NT2/D1 (cell line): ENCODE results near the gene TLN1.
A peak's percentile ranks its signal among the peaks of the same experiment; 100 is the strongest.

ENCODE experiments used
- DNase-seq: peaks from one replicate; pipeline ENCODE4 v3.0.0-alpha.2; 2011; ENCODE audit warnings: low read depth, low spot score
- H3K27me3 ChIP-seq: 2 replicates; pipeline ENCODE4 v1.6.0; 2011; ENCODE audit warnings: mild to moderate bottlenecking; ENCODE audit not compliant: insufficient read length, insufficient read depth
- H3K36me3 ChIP-seq: 2 replicates; pipeline ENCODE4 v1.6.1; 2011; ENCODE audit warnings: mild to moderate bottlenecking, low read length, mixed read lengths; ENCODE audit not compliant: insufficient read depth, insufficient read length
- H3K4me1 ChIP-seq: 2 replicates; pipeline ENCODE4 v1.5.1; 2011; ENCODE audit not compliant: insufficient read depth, insufficient read length
- H3K4me3 ChIP-seq: 2 replicates; pipeline ENCODE4 v1.5.1; 2011; ENCODE audit warnings: low read depth; ENCODE audit not compliant: insufficient read length
- H3K9ac ChIP-seq: 2 replicates; pipeline ENCODE4 v1.6.0; 2011; ENCODE audit warnings: low read depth; ENCODE audit not compliant: insufficient read length
- H3K9me3 ChIP-seq: 2 replicates; pipeline ENCODE4 v1.5.1; 2011; ENCODE audit warnings: mild to moderate bottlenecking, low read length; ENCODE audit not compliant: insufficient read depth
- SUZ12 ChIP-seq: IDR thresholded peaks from 2 replicates; pipeline ENCODE4 v1.6.1; 2011; ENCODE audit not compliant: insufficient read length, insufficient read depth; ENCODE audit errors: extremely low read depth
- YY1 ChIP-seq: IDR thresholded peaks from 2 replicates; pipeline ENCODE4 v1.6.1; 2011; ENCODE audit not compliant: insufficient read length, insufficient read depth
- ZNF274 ChIP-seq: IDR thresholded peaks from 2 replicates; pipeline ENCODE4 v1.6.1; 2011; ENCODE audit warnings: mild to moderate bottlenecking, low read depth, low read length

TLN1 gene

DNA sequence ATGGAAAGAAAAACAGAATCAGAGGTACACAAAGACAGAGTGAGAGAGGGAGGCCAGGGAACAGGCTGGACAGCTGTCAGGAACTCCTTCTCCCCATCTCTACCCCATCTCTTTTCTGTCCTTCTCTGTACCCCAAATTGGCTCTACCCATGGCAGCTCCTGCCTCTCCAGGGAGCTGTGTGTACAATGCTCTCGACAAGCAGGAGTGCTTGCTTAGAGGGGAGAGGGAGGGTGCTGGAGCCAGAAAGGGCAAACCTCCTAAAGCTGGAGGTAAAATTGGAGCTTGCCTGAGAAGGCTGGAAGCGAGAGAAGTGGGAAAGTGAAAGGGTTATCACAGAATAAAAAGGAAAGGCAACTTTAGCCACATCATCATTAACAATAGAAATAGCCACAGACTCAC, 48.7 kb downstream of the TLN1 start:
- TF ChIP-seq ZNF274, result no peak
- no peak for TF ChIP-seq SUZ12
- TF ChIP-seq YY1, result no peak
- H3K4me1 ChIP-seq, result peaks cover 31% of the 10 kb centered on the region
- H3K27me3 ChIP-seq, result no peaks in the 10 kb centered on the region
- H3K36me3 ChIP-seq, result peaks cover 71% of the 10 kb centered on the region
- H3K4me3 ChIP-seq, result no peak overlapping the region
- H3K9ac ChIP-seq, result no peak overlapping the region
- no peak for DNase-seq
- no peaks in the 10 kb centered on the region for H3K9me3 ChIP-seq

- no peak for TF ChIP-seq YY1
- TF ChIP-seq ZNF274, result no peak
- no peak for TF ChIP-seq SUZ12
- Histone ChIP-seq H3K27me3 (no peaks in the 10 kb centered on the region), H3K9ac (no peak overlapping the region), H3K4me3 (no peak overlapping the region), H3K36me3 (peaks cover 65% of the 10 kb centered on the region), H3K9me3 (no peaks in the 10 kb centered on the region), H3K4me1 (peaks cover 25% of the 10 kb centered on the region)
- no peak for DNase-seq
These were observed 49.3 kb downstream of the TLN1 start for GRCh38 chr9:35682520-35683315.

DNA sequence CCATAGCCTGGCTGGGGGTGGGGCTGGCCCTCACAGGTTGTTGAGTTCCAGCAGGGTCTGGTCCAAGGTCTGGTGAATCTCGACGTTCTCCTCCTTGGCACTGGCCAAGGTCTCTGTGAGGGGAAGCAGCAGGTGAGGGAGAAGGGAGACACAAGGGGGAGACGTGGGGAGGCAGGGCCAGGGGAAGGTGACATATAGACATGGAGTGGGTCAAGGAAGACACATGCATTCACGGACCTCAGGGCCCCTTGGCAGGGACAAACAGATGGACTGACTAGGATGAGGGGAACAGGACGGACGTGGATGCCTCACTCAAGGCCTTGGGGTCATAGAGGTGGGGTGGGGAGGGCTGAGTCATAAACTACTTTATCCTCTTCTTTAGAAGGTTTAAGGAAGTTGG, 49.9 kb downstream of the TLN1 start:
- DNase-seq, result no peak
- Histone ChIP-seq H3K4me3 (no peak overlapping the region), H3K36me3 (peaks cover 58% of the 10 kb centered on the region)

DNA sequence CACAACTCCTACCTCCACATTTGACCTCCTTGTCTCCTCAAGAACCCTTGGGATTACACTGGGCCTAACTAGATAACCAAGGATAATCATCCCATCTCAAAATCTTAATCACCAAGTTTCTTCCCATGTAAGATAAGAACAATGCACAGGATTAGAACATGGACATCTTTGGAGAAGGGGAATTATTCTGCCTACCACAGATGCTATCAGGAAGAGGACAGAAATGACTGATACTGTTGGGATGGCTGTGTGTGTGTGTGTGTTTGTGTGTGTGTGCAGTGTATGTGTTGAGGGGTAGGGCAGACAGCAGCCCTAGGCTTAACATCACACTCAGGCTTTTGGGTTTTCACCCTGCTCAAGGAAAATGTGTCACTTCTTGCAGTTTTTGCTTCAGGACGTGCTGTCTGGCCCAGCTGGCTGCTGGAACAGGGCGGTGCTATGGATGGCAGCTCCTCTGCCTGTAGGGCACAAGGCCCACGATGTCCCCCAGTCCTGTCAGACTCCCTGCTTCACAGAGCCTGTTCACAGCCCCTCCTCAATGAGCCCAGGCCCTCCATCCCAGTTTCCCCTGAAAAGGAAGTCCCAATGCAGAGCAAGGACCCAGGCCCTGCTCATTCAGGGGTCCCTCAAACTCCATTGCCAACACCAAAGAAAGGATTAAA, 50.5 kb downstream of the TLN1 start:
- Histone ChIP-seq H3K36me3 (peaks cover 52% of the 10 kb centered on the region), H3K4me3 (no peak overlapping the region), H3K9me3 (no peaks in the 10 kb centered on the region), H3K4me1 (peaks cover 19% of the 10 kb centered on the region), H3K27me3 (no peaks in the 10 kb centered on the region), H3K9ac (peak overlapping the region; percentile 34)
- TF ChIP-seq SUZ12 (no peak), YY1 (no peak), ZNF274 (no peak)
- DNase-seq, result no peak

More for the DNA sequence above, 49.9 kb downstream of the TLN1 start:
- Histone ChIP-seq H3K27me3 (no peaks in the 10 kb centered on the region), H3K9me3 (no peaks in the 10 kb centered on the region), H3K4me1 (peaks cover 22% of the 10 kb centered on the region), H3K9ac (no peak overlapping the region)
- TF ChIP-seq ZNF274, result no peak
- no peak for TF ChIP-seq SUZ12
- TF ChIP-seq YY1, result no peak

DNA sequence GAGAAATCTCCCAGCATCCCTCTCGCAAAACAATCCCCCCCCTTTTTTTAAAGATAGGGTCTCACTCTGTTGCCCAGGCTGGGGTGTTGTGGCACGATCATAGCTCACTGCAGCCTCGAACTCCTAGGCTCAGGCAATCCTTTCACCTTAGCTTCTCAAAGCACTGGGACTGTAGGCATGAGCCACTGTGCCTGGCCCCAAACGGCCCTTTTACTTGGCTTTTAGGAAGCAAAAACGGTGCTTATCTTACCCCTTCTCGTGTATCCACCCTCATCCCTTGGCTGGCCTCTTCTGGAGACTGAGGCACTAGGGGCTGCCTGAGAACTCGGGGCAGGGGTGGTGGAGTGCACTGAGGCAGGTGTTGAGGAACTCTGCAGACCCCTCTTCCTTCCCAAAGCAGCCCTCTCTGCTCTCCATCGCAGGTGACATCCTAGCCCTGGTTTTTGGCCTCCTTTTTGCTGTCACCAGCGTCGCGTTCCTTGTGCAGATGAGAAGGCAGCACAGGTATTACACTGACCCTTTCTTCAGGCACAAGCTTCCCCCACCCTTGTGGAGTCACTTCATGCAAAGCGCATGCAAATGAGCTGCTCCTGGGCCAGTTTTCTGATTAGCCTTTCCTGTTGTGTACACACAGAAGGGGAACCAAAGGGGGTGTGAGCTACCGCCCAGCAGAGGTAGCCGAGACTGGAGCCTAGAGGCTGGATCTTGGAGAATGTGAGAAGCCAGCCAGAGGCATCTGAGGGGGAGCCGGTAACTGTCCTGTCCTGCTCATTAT, 51.5 kb downstream of the TLN1 start:
- H3K4me3 ChIP-seq, result no peak overlapping the region
- H3K36me3 ChIP-seq, result peaks cover 43% of the 10 kb centered on the region
- peak; percentile 72 for DNase-seq
- no peaks in the 10 kb centered on the region for H3K27me3 ChIP-seq
- no peaks in the 10 kb centered on the region for H3K9me3 ChIP-seq
- H3K4me1 ChIP-seq, result peaks cover 24% of the 10 kb centered on the region
- TF ChIP-seq YY1, result no peak
- TF ChIP-seq SUZ12, result no peak
- no peak overlapping the region for H3K9ac ChIP-seq

- no peak for DNase-seq
- H3K27me3 ChIP-seq, result no peaks in the 10 kb centered on the region
- peaks cover 36% of the 10 kb centered on the region for H3K36me3 ChIP-seq
- no peaks in the 10 kb centered on the region for H3K9me3 ChIP-seq
- H3K9ac ChIP-seq, result peak overlapping the region; percentile 24
- H3K4me3 ChIP-seq, result no peak overlapping the region
- TF ChIP-seq YY1, result no peak
- H3K4me1 ChIP-seq, result peaks cover 18% of the 10 kb centered on the region
These were observed 52.1 kb downstream of the TLN1 start for GRCh38 chr9:35679766-35680330.

- no peak overlapping the region for H3K4me3 ChIP-seq
- no peaks in the 10 kb centered on the region for H3K9me3 ChIP-seq
- DNase-seq, result no peak
- peaks cover 7% of the 10 kb centered on the region for H3K27me3 ChIP-seq
- peaks cover 17% of the 10 kb centered on the region for H3K4me1 ChIP-seq
- peaks cover 29% of the 10 kb centered on the region for H3K36me3 ChIP-seq
- TF ChIP-seq YY1 (no peak), ZNF274 (no peak), SUZ12 (no peak)
- no peak overlapping the region for H3K9ac ChIP-seq
These were observed 52.9 kb downstream of the TLN1 start for GRCh38 chr9:35679091-35679490.
